GM12878 (cell line): ENCODE measurements around the gene ADGRG4.

Experiments
- ASH2L ChIP-seq: fragments of 300-600, 200-600 bp; sonication (generic); IDR thresholded peaks from 2 replicates; pipeline ENCODE4 v1.6.1; 2017; ENCODE audit warnings: low read depth, mild to moderate bottlenecking, borderline replicate concordance
- EP300 ChIP-seq, 2 experiments: fragments of 150-350 bp in 1 of 2; IDR thresholded peaks; 2 replicates each; pipeline ENCODE4 v1.6.1; 2011 to 2012; ENCODE audit warnings: low read depth in 2 of 2, low read length in 2 of 2, borderline replicate concordance in 1 of 2, improper control_type of control experiment in 1 of 2, inconsistent platforms in 1 of 2; ENCODE audit not compliant: control insufficient read depth in 1 of 2
- EZH2 ChIP-seq: IDR thresholded peaks from 2 replicates; pipeline ENCODE4 v1.6.1; 2012; ENCODE audit warnings: low read depth, mild to moderate bottlenecking, control low read depth, inconsistent platforms, low read length, borderline replicate concordance; ENCODE audit not compliant: control insufficient read depth
- FOXM1 ChIP-seq: IDR thresholded peaks from 2 replicates; pipeline ENCODE4 v1.6.1; 2012; ENCODE audit warnings: low read depth, mild to moderate bottlenecking, inconsistent platforms, low read length, moderate library complexity
- MYC ChIP-seq: IDR thresholded peaks from 2 replicates; pipeline ENCODE4 v1.6.1; 2011; ENCODE audit warnings: mild to moderate bottlenecking, low read length, moderate library complexity, inconsistent platforms; ENCODE audit not compliant: insufficient read depth, insufficient replicate concordance, insufficient read length, severe bottlenecking
- NR2F1 ChIP-seq: fragments of 450-650 bp; conservative IDR thresholded peaks from 2 replicates; pipeline ENCODE4 v1.6.1; 2017; ENCODE audit warnings: mild to moderate bottlenecking
- RFX5 ChIP-seq: IDR thresholded peaks from 2 replicates; pipeline ENCODE4 v1.6.1; 2011; ENCODE audit warnings: low read depth, low read length, improper control_type of control experiment
- SMAD1 ChIP-seq: fragments of 450-650 bp; IDR thresholded peaks from 2 replicates; pipeline ENCODE4 v1.6.1; 2018; ENCODE audit warnings: mild to moderate bottlenecking, low read depth; ENCODE audit not compliant: partially characterized antibody
- SMC3 ChIP-seq: IDR thresholded peaks from 2 replicates; pipeline ENCODE4 v1.6.1; 2011; ENCODE audit warnings: low read length, improper control_type of control experiment, borderline replicate concordance
- STAT1 ChIP-seq: fragments of 450-650 bp; conservative IDR thresholded peaks from 2 replicates; pipeline ENCODE4 v1.6.1; 2014; ENCODE audit warnings: antibody characterized with exemption, mild to moderate bottlenecking
- TBL1XR1 ChIP-seq: IDR thresholded peaks from 2 replicates; pipeline ENCODE4 v1.6.1; 2012; ENCODE audit warnings: low read depth, low read length, improper control_type of control experiment
- ZZZ3 ChIP-seq: IDR thresholded peaks from 2 replicates; pipeline ENCODE4 v1.6.1; 2011; ENCODE audit warnings: low read depth; ENCODE audit not compliant: control insufficient read depth, insufficient read length
- TF ChIP-seq, protein P1 (sequence below), 3 experiments: IDR thresholded peaks in 2 of 3; conservative IDR thresholded peaks in 1 of 3; 2 replicates each; pipeline ENCODE4 v1.5.1; 2011; ENCODE audit warnings: low read depth in 3 of 3, low read length in 3 of 3, mild to moderate bottlenecking in 3 of 3, control low read depth in 2 of 3, moderate library complexity in 2 of 3, inconsistent platforms in 1 of 3, mixed read lengths in 1 of 3; ENCODE audit not compliant: control insufficient read depth in 2 of 3, insufficient read depth in 1 of 3; ENCODE audit errors: extremely low read depth in 1 of 3
- TF ChIP-seq, protein P2 (sequence below): IDR thresholded peaks from 2 replicates; pipeline ENCODE4 v1.6.1; 2011; ENCODE audit warnings: low read depth, low read length, improper control_type of control experiment, borderline replicate concordance

DNA sequence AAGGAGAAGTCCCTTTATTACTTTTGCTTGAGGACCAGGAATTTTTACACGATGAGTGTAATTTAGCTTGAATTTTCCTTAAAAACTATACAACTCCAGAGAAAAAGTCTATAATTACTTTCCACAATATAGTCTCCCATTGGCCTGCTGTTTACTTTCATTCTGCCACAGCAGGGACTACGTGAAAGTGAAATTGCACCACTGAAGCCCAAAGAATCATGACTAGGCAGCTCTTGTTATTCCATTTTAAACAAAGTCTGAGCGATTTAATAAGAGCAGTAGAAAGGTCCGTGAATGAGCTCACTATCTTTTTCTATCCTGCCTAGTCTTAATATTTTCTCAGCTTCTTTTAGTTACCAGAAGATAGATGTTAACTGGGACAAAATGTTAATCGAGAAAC lies 68.6 kb downstream of the ADGRG4 start:
- TF ChIP-seq, protein P1, sequence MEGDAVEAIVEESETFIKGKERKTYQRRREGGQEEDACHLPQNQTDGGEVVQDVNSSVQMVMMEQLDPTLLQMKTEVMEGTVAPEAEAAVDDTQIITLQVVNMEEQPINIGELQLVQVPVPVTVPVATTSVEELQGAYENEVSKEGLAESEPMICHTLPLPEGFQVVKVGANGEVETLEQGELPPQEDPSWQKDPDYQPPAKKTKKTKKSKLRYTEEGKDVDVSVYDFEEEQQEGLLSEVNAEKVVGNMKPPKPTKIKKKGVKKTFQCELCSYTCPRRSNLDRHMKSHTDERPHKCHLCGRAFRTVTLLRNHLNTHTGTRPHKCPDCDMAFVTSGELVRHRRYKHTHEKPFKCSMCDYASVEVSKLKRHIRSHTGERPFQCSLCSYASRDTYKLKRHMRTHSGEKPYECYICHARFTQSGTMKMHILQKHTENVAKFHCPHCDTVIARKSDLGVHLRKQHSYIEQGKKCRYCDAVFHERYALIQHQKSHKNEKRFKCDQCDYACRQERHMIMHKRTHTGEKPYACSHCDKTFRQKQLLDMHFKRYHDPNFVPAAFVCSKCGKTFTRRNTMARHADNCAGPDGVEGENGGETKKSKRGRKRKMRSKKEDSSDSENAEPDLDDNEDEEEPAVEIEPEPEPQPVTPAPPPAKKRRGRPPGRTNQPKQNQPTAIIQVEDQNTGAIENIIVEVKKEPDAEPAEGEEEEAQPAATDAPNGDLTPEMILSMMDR (IDR thresholded peaks at IDR 0.05 in 2 of 3, conservative IDR thresholded peaks at IDR 0.05 in 1 of 3; ENCODE audit: control insufficient read depth in 2 of 3, extremely low read depth in 1 of 3, insufficient read depth in 1 of 3, low read depth in 3 of 3, low read length in 3 of 3), result no peak
- TF ChIP-seq FOXM1, result no peak
- no peak for TF ChIP-seq MYC
- TF ChIP-seq EP300 (IDR thresholded peaks at IDR 0.05; ENCODE audit: borderline replicate concordance in 1 of 2, control insufficient read depth in 1 of 2, low read depth in 2 of 2, low read length in 2 of 2), result no peak
- no peak for TF ChIP-seq ZZZ3
- no peak for TF ChIP-seq NR2F1
- TF ChIP-seq, protein P2, sequence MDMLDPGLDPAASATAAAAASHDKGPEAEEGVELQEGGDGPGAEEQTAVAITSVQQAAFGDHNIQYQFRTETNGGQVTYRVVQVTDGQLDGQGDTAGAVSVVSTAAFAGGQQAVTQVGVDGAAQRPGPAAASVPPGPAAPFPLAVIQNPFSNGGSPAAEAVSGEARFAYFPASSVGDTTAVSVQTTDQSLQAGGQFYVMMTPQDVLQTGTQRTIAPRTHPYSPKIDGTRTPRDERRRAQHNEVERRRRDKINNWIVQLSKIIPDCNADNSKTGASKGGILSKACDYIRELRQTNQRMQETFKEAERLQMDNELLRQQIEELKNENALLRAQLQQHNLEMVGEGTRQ, result no peak
- no peak for TF ChIP-seq SMC3
- no peak for TF ChIP-seq EZH2
- no peak for TF ChIP-seq ASH2L
- no peak for TF ChIP-seq STAT1
- TF ChIP-seq SMAD1, result no peak
- TF ChIP-seq TBL1XR1, result no peak
- no peak for TF ChIP-seq RFX5
